Occipital lobe (tissue), 2 donors: Measurements from ENCODE around the gene NOS1. TPM values are rescaled to one million over a fixed set of nuclear protein-coding genes. Genes with fewer than 3 reads are reported as not detected.

ENCODE experiments used
- DNase-seq: peaks from one replicate; lab custom pipeline; 2025; lab: John Stamatoyannopoulos, UW
- total RNA-seq: library from RNA; depleted of rRNA; stranded (reverse); fragments of >200 nt; gene quantifications from one replicate; pipeline ENCODE4 v1.2.3, GENCODE V29; 2014

Gene NOS1
- total RNA-seq, 1 donor from 2014 or later = 1.2 TPM

DNA sequence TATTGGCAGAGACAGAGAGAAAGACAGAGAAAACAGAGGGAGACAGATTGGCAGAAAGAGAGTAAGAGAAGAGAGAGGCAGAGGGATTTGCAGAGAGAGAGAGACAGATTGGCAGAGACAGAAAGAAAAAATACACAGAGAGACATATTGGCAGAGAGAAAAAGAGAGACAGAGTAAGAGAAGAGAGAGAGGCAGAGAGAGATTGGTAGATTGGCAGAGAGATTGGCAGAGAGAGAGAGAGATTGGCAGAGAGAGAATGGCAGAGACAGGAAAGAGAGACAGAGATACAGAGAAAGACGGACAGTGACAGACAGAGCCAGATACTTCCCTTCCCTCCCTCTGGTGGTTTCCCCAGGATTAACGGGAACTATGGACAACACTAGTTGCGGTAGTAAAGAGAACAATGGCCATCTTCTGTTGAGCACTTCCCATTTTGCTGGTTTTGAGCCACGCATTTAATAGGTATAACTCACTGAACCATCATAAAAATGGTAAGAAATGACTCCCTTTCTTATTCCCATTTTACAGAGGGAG is 2.6 kb upstream of the NOS1 start:
- no peak for DNase-seq

DNA sequence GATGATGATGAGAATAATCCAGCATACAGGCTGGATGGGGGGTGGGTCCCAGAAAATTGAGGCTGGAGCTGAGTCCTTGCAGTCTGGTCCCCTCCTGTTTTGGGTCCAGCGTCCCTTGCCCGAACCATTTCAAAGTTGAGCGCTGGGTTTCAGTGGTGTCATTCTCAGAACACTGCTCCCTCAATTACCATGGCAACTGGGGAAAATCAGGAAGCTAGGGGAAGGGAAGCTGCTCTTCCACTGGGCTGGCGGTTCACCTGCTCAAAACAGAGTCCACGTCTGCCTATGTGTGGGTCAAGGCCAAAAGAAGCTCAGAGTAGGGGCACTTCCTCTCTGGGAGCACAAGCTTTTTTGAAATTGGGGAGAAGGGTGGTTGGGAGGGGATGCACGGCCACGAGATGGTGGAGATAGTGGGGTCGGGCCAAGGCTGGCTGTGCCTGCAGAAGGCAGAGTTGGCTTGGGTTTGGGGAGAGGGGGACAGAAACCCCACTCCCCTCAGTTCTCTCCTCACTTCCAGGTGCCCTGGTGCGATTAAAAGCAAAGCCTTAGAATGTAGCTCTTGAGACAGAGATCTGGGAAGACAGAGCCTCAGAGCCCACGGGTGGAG is 1.7 kb upstream of the NOS1 start:
- no peak for DNase-seq

DNA sequence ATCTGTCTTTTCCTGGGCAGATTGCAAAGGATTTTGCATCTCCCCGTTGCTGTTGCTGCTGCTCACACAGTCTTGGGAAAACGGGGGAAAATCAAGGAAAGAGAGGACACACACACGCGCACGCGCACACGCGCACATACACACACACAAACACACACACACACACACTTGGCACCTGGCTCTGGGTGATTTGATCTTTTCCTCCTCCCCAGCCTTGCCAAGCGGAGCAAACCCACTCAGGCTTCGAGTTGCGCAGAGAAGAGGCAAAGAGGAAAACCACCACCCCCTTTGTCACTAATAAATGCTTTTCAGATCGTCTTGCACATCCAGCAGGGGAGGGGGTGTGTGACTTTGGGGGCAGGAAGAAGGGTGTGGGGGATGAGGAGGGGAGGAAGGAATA is 965 bp upstream of the NOS1 start:
- DNase-seq = no peak

DNA sequence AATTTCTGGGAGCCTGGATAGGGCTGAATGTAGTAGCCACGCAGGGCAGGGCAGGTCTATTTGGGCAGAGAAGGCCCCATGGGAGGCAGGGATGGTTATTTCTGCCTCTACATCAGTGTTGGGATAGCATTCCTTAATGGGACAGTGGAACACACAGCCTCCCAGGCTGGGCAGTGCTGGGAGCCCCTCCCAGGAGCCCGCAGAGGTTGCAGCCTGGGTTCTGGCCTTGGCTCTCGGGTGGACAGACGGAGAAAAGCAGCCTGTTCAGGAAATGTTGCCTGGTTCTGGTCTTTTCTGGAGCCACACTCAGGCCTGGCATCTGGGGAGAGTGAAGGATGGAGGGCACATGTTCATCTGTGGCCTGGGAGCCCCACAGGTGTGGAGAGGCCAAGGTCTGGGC is 479 bp upstream of the NOS1 start:
- no peak for DNase-seq

DNA sequence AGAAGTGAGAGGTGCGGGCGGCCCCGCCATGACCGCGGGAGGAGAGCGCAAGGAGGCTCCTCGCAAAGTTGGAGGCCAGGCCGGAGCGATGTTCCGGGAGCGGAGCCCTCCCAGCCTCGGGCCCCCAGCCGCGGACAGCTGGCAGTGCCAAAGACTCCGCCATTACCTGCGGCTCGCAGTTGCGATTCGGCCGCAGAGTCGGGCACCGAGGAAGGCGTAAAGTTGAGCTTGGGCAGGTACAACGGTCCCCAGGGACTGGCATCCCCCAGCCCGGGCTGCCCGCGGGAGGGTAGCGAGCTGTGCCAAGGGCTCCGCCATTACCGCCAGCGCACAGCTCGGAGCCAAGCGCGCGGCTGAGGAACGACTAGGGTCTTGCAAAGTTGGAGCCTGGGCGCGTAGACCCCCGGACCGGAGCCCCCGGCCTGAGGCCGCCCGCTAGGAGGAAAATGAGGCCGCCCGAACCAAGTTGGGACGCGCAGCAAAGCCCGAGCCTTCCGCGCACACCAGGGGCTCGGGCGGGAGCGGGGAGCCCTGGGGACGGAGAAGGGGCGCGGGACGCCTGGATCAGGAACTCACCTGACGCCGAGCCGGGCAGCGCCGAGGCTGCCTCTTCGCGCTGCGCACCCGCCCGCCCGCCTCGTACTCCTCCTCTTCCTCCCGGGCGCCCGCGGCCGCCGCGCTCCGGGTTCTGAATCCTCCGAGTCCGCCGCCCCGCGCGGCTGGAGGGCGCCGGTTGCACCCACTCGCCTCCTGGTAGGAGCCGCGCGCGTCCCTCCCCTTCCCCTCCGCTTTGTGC is 677 bp downstream of the NOS1 start:
- no peak for DNase-seq

DNA sequence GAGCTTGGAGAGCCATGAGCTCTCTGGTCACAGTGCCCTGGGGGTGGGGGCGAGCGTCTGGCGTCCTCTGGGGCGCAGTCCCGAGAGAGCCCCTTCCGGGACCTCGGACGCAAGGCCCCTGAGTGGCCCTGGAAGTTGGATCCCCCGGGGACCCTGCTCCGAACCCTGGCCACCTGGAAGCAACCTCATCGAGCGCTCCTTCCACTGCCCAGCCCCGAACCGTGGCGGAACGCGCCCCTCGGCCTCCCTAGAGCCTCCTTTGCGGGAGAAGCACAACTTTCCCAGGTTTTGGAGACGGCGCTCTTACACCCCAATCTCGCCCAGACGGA is 1.2 kb downstream of the NOS1 start:
- no peak for DNase-seq

DNA sequence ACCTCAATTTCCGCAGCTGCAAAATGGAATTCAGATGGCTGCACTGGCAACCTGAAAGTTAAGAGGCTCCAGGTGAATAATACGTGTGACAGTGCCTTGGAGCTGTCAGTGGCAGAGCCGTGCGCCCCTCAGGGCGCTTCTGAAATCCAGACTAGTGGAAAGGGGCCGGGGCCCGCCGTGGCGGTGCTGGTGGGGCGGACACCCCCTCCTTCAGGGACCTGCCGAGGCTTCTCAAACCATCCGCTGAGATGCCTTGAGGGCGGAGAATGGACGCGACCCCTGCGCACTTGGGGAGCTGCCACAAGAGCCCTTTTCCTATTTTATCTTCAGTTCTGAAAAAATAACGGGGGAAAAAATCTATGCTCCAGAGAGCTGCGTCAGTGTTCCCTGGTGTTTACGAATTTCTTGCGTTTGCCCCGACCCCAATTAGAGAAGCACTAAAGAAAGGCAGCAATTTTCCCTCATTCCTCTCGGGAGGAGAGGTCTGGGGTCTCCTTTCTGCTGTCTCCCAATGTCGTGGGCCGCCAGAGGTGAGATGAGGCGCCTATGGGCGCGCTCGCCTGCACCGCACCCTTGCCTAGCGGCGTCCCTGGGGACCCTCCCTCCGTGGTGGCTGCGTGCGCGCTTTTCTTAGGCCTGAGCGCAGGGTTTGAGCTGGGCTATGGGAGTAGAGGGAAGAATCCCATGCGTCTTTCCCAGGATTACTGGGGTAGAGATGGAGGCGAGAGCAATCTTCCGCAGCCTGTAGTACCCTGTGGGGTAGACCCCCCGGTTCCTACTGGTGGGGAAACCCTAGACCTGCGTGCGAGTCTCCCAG is 2.2 kb downstream of the NOS1 start:
- DNase-seq = no peak

DNA sequence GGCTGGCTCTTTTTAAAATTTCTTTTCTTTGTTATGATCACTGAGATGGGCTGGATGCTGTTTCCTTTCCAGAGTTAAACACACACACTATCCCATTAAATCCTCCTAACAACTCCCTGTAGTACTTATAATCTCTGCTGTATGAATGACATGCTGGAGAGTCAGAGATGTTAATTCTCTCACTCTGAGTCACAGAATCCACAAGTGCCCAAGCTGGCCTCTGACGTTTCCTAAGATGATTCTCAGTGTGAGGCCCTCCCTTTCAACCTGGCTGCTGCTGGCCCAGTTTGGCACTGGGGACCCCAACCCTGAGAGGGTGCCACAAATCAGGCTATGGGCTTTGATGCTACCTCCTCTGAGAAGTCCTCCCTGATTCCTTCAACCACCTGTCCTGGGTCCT is 5.4 kb downstream of the NOS1 start:
- no peak for DNase-seq

DNA sequence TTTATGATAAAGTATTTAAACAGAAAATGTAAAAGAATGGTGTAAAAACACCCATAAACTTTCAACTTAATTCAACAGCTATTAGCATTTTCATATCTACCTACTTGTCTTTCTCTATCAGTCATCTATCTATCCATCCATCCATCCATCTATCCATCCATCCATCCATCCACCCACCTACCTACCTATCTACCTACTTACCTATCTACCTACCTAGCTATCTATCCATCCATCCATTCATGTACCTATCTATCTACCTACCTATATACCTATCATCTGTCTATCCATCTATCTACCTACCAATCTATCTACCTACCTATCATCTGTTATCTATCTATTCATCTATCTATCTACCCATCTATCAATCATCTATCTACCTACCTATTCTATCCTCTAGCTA is 8.5 kb downstream of the NOS1 start:
- DNase-seq = no peak

DNA sequence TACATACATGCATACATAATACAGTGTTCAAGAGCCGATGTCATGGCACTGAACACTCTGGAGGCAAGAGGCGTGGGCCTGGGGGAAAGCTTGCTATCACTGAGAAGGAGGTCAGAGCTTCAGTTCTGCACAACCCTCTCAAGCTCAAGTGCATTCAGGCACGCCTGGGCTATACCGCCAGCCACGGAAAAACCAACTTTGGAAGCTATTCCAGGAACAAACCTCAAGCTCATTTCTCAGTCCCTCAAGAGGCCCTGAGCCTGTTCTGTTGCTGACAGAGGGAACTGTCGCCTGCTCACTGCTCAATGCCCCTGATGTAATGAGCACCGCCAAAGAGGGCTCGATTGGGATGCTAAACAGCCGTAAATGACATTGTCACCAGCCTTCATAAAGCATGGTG is 9.2 kb downstream of the NOS1 start:
- no peak for DNase-seq

DNA sequence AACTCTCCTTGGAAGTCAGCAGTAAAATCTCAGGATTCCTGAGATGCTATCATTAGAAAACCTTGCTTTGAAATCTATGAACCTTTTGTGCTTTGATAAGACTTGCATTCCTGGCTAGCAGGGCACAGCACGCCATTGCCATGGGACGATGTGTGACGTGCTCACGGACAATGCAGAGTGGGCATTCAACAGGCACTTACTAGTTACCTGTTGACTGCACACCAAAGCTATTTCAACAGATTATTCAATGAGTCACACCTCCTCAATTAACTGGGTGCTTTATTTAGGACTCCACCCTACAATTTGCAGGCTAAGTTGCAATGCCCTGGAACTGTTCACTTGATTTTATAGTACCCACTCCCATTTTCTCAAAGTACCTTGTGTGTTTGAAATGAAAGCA is 11.3 kb downstream of the NOS1 start:
- DNase-seq = no peak

DNA sequence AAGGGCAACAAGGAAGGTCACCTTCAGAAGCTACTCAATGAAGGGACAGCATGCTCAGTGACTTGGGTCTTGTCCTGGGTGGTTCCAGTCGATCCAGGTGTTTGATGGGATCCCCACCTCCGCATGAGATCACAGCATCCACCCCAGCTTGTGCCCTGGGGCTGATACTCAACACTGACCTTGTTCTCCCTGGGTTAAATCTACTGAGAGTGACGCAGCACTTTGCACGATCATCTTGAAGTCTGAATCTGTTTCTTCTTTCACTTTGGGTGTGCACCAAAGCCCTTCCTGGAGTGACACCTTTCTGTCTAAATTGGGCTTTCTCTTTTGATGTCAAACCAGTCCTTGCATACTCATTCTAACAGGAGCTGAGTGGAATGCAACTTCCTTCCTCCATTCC is 13.8 kb downstream of the NOS1 start:
- no peak for DNase-seq

DNA sequence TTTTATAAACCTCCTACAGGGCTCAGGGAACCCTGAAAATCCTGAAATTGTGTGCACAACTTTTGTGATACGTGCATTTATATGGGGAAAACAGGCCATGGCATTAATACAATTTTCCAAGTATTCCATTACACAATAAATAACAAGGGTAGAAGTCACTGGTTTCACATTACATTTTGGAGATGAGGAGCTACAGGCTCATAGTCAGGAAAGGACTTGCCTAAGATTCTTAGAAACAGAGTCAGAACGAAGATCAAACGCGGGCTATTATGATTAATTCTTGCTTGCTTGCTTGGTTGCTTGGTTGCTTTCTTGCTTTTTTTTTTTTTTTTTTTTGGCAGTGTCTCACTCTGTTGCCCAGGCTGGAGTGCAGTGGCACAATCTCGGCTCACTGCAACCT is 16.7 kb downstream of the NOS1 start:
- no peak for DNase-seq

DNA sequence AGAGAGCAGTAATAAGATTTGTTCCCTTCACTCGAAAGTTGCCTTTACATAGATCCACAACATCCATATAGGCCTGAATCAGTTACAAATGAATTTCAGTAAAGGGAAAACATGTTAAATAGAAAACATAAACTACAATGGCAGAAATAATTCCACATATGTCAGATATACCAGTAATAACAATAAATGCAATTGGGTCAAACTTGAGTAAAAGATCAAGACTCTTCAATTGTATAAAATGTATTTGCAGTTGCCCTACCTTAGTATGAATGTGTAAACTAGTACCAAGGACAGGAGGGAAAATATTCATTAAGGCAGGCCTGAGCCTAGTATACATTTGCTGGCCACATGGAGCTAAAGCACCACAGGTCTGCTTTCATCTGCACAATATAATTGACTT is 17.6 kb downstream of the NOS1 start:
- DNase-seq = no peak

DNA sequence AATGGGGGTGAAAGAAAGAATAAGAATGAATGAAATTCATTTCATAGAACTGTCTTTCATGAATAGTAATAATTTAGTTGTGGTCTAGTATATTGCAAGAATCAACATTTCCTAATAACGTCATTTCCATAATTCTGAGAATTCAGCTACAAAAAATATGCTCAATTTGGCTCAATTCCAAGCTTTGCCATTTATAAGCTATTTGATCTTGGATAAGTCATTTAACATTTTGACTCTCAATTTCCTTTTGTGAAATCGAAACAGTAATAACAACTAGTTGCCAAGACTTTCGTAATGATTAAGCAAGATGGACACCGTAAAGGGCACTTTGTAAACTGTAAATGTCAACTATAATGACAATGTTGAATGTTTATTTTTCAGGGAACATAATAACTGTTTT is 18.1 kb downstream of the NOS1 start:
- DNase-seq = no peak

DNA sequence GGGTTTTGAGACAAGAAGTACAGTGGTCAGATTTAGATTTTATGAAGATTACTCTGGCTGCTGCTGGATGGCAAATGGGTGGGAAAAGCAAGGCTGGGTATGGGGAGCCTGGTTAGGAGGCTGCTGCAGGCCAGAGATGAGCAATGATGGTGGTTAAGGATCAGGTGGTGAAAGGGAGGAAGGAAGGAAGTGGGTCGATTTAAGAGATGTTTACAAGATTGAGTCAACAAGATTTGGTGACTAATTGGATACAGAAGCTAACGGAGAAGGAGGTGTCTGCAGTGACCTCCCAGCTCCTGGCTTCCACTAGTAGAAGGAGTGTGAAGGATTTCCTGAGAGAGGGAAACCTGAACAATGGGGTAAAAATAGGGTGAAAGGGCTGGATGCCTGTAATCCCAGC is 18.7 kb downstream of the NOS1 start:
- no peak for DNase-seq

DNA sequence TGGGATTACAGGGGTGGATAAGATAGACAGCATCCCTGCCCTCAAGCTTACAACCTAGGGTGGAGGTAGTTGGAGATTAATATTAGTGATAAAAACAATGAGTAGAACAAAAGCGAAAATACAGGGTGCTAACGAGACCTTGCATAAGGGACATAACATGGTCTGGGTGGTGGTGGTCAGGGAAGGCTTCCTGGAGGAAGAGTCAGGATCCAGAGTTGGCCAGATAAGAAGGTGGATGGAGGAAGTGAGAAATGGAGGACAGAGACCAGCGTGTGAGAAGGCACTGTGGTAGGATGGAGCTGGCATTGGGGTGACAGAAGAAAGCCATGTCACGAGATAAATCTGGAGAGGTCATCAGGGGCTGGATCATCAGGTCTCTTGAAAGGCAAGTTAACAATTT is 19.2 kb downstream of the NOS1 start:
- DNase-seq = no peak

DNA sequence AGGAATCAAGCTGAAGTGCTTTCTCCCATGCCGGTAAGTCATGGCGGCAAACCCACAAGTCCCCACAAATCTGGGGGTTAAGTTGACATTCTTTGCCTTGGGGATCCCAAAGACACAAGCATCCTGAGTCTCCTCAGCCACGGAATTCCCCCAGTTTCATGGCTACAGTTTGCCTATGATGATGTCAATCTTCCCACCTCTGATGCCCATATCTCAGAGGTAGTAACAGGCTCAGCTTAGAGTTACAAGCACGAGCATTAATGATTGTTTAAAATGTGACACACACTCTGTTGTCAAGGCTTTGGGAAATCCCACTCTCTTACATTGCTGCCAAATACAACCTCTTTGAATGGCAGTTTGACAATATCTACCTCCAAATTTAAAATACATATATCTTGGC is 22.3 kb downstream of the NOS1 start:
- DNase-seq = no peak

DNA sequence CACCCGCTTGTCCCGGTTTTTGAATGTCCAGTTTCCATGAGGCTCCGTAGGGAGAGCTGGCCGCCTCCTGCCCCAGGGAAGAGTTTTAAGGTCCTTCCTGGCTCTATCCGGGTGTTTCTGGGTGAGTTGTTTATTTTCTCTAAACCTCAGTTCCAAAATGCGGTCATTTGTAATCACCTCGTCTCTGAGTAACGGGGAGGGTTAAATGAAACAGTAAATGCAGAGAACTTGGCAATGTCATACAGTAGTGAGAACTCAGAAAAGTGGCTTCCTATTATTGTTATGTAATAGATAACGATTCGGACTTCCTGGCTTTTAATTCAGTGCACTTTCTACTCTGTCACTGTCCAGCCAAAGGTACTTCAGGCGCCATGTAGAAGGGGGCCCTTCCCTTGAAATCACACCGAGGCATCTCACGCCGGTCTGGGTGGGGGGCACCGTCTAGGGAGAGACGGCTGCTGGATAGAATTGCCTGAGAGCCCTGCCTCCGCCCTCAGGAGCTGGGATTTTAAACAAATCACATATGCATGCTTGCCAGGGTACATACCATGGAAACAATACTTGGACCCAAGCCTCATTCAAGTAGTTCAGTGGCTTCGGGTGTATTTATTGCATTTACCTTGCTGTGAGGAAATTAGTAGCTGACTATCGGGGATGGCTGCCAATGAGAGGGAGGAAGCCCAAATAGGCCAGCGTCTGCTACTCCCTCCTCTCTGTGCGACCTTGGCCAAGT is 26.4 kb downstream of the NOS1 start:
- no peak for DNase-seq

DNA sequence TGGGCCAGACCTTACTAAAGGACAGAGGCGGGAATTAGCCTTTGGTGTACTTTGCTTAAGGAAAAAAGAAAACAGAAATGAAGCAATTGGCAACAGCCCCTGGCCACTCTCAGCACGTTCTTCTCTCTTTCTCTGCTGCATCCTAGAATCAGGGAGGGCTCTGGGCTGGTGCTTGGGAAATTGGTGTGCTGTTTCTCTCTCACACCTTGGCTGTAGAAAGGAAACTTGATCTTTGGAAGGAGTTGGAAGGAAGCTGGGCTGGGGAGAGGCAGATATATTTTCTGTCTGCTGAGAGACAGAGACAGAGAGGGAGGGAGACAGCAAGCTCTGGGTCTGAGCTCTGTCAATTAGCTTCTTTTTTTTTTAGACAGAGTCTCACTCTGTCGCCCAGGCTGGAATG is 27.4 kb downstream of the NOS1 start:
- no peak for DNase-seq

DNA sequence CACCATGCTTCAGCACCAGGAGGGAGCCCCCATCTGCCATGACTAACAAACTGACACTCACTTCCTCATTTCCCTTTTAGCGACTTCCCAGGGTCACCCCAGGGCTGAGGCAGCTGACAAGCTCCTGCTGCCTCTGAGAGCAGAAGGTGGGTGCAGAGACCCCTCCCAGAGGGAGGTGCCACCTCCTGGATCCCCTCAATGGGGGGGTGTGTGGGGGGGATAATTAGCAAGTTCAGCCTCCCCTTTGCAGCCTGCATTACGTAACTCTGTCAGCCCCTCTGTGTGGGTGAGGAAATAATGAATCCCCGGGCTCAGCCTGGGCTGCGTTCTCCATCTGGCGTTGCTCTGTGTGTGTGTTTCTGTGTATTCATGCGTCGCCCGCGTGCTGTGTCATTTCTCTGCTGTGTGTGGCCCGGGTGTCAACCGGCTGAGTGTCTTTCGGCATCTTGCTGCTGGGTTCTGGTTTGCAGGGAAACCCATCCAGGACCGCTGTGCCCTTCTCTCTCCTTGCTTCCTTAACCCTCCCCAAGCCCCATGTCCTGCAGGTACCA is 28.0 kb downstream of the NOS1 start:
- no peak for DNase-seq

DNA sequence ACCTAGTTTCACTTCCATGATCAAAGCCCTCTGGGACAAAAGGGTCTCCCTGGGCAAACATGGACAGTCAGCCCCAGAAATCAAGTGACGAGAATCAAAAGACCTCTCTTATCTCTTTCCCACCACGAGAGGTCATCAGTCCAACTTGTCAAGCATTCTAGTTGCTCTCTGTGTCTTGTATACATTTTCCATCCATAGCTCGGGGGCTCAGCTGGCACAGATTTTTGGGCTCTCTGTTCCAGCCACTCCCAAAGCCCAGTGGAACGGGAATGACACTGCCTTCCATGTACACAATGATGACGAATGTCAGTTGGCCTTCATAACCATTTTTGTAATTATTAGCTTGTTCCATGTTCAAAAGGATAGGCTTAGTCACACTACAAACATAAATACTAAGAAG is 29.7 kb downstream of the NOS1 start:
- DNase-seq = no peak
